Tibial nerve (tissue), 3 donors: ENCODE results near the gene RGS7.

Source experiments
- EP300 ChIP-seq, 2 donors: sonication (generic); formaldehyde crosslinking; IDR thresholded peaks; one replicate each; pipeline ENCODE4 v1.6.1; 2017; ENCODE audit warnings: antibody characterized with exemption in 2 of 2, mild to moderate bottlenecking in 1 of 2
- POLR2A ChIP-seq, 2 donors: fragments of 450-650 bp; IDR thresholded peaks; one replicate each; pipeline ENCODE4 v1.6.1; 2017; ENCODE audit warnings: antibody characterized with exemption in 2 of 2, mild to moderate bottlenecking in 2 of 2, moderate library complexity in 2 of 2

GRCh38 chr1:241352401-241352800 is 4.6 kb downstream of the RGS7 start:
- no peak for TF ChIP-seq EP300 (IDR thresholded peaks at IDR 0.05)
- no peak for TF ChIP-seq POLR2A (IDR thresholded peaks at IDR 0.05)
